HEK293 (cell line): ENCODE measurements around the gene ANTKMT.

Source experiments
- CTCF ChIP-seq: fragments of 450-650 bp; formaldehyde crosslinking; IDR thresholded peaks from 2 replicates; pipeline ENCODE4 v1.5.1; 2016; ENCODE audit warnings: missing biosample characterization, missing genetic modification characterization
- TCF7L2 ChIP-seq: IDR thresholded peaks from 2 replicates; pipeline ENCODE4 v1.6.1; 2011; ENCODE audit warnings: low read depth, mild to moderate bottlenecking, inconsistent platforms, low read length, moderate library complexity, borderline replicate concordance
- ZNF626 ChIP-seq: fragments of 450-650 bp; sonication (Bioruptor Pico); formaldehyde crosslinking; IDR thresholded peaks from 2 replicates; pipeline ENCODE4 v1.5.1; 2018; ENCODE audit warnings: missing biosample characterization, missing genetic modification characterization, inconsistent platforms
- ZNF76 ChIP-seq: fragments of 450-650 bp; formaldehyde crosslinking; IDR thresholded peaks from 2 replicates; pipeline ENCODE4; 2016; ENCODE audit warnings: low read depth, missing biosample characterization, missing genetic modification characterization, borderline replicate concordance

DNA sequence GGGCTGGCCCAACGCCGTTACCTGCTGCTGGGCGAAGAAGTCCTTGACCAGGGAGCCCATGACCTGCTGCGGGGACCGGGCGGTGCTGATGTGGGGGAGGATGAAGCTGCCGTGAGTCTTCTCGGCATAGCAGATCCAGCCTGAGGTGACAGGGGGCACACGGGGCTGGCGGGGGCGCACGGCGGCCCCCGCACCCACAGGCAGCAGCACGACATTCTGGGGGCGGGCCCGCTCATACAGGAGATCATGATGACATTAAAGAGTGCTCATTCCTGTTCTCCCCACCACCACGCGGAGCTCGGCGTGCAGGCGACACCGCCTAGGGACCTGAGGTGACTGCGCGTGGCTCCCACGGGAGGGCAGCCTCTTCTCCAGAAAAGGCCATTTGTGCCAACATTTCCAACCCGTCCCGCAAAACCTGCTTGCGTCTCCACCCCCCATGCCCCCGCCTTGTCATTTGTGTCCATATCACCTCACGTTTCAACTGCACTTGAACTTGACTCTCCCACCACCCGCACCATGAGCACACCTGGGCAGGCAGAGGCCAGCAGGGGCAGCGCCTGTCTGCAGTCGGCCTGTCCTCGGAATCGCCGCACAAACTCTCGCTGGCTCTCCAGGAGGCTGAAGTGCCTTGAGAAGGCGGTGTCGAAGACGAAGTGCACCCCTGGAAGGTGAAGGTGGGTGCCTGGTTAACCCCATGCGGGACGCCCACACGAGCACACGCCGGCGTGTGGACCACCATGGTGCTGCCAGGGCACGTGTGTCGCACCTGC, 13.4 kb downstream of the ANTKMT start:
- TF ChIP-seq TCF7L2 (no peak), CTCF (tag by site-specific recombination) (no peak), ZNF626 (tag by site-specific recombination) (no peak), ZNF76 (tag by site-specific recombination) (no peak)
